ENCODE results near the gene MCUR1.

GRCh38 chr6:13776602-13777001 is 37.8 kb downstream of the MCUR1 start:
- TF ChIP-seq, protein P1, sequence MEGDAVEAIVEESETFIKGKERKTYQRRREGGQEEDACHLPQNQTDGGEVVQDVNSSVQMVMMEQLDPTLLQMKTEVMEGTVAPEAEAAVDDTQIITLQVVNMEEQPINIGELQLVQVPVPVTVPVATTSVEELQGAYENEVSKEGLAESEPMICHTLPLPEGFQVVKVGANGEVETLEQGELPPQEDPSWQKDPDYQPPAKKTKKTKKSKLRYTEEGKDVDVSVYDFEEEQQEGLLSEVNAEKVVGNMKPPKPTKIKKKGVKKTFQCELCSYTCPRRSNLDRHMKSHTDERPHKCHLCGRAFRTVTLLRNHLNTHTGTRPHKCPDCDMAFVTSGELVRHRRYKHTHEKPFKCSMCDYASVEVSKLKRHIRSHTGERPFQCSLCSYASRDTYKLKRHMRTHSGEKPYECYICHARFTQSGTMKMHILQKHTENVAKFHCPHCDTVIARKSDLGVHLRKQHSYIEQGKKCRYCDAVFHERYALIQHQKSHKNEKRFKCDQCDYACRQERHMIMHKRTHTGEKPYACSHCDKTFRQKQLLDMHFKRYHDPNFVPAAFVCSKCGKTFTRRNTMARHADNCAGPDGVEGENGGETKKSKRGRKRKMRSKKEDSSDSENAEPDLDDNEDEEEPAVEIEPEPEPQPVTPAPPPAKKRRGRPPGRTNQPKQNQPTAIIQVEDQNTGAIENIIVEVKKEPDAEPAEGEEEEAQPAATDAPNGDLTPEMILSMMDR (IDR thresholded peaks at IDR 0.05), result no peak
- TF ChIP-seq POLR2A (IDR thresholded peaks at IDR 0.05), result no peak

Data from heart left ventricle (tissue), 13 donors.